AG04449 (cell line): Measurements from ENCODE around the gene MMP26.
"Not testable (repeated sequence)": the region's sequence is repeated elsewhere in the genome, so short reads cannot be mapped to it uniquely, and the experiment has no call there.

Source experiments
- CTCF ChIA-PET: fragments of 350-600 bp; formaldehyde crosslinking; extraction: SDS; loops from one replicate; lab custom pipeline; 2021; ENCODE audit warnings: antibody characterized with exemption; lab: Yijun Ruan, JAX
- POLR2A ChIA-PET: fragments of 400-600, 350-600 bp; formaldehyde crosslinking; extraction: SDS; loops from one replicate; lab custom pipeline; 2020; ENCODE audit warnings: antibody characterized with exemption, inconsistent platforms; lab: Yijun Ruan, JAX
- DNase-seq: peaks from one replicate; pipeline ENCODE4 v3.0.0-alpha.2; 2010; ENCODE audit warnings: low read depth, low spot score
- H3K4me3 ChIP-seq: 2 replicates; pipeline ENCODE4 v1.5.1; 2011; ENCODE audit warnings: low read depth, mild to moderate bottlenecking, control low read depth, low read length
- TF ChIP-seq, protein P1 (sequence below): IDR thresholded peaks from one replicate; pipeline ENCODE4 v1.5.1; 2011; ENCODE audit warnings: mild to moderate bottlenecking, moderate library complexity, low read length, control low read depth, inconsistent platforms; ENCODE audit not compliant: insufficient read depth; ENCODE audit errors: missing control alignments

The MMP26 gene

DNA sequence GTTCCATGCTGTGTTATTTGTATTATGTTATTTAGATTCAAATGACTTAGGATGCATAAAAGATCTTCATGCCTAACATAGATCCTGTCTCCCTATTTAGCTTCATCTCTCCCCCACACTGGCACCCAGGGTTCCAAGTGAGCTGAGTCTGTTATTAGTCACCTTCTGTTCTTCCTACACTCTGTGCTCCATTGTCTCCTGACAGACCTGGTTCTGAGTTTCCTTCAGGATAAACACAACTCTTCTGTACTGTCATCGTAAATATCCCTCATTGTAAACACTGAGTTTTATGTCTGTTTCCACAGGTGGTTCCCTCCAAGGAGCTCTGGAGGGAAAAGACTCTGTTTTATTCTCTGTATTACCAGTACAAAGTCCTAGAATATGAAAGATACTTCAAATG, 8.7 kb downstream of the MMP26 start:
- DNase-seq: no peak
- CTCF ChIA-PET: no interaction called here
- no peak overlapping the region for H3K4me3 ChIP-seq
- POLR2A ChIA-PET: no interaction called here
- TF ChIP-seq, protein P1, sequence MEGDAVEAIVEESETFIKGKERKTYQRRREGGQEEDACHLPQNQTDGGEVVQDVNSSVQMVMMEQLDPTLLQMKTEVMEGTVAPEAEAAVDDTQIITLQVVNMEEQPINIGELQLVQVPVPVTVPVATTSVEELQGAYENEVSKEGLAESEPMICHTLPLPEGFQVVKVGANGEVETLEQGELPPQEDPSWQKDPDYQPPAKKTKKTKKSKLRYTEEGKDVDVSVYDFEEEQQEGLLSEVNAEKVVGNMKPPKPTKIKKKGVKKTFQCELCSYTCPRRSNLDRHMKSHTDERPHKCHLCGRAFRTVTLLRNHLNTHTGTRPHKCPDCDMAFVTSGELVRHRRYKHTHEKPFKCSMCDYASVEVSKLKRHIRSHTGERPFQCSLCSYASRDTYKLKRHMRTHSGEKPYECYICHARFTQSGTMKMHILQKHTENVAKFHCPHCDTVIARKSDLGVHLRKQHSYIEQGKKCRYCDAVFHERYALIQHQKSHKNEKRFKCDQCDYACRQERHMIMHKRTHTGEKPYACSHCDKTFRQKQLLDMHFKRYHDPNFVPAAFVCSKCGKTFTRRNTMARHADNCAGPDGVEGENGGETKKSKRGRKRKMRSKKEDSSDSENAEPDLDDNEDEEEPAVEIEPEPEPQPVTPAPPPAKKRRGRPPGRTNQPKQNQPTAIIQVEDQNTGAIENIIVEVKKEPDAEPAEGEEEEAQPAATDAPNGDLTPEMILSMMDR: no peak

DNA sequence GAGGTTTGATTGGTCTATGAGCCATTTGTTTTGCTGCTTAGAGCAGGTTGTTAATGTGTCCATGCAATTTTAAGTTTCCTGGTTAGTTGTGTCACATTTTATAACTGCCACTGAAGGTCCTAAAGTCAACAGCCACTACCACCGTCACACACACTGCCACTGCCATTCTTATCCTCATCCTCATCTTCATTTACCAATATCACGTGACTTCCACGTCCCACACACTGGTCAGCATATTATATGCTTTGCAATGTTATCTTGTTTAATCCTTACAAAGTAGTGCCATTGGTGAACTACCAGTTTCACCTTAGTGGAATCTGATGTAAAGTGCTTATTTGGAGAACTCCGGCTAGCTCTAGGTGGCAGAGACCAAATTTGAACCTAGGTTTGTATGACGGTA, 9.7 kb downstream of the MMP26 start:
- POLR2A ChIA-PET: no interaction called here

DNA sequence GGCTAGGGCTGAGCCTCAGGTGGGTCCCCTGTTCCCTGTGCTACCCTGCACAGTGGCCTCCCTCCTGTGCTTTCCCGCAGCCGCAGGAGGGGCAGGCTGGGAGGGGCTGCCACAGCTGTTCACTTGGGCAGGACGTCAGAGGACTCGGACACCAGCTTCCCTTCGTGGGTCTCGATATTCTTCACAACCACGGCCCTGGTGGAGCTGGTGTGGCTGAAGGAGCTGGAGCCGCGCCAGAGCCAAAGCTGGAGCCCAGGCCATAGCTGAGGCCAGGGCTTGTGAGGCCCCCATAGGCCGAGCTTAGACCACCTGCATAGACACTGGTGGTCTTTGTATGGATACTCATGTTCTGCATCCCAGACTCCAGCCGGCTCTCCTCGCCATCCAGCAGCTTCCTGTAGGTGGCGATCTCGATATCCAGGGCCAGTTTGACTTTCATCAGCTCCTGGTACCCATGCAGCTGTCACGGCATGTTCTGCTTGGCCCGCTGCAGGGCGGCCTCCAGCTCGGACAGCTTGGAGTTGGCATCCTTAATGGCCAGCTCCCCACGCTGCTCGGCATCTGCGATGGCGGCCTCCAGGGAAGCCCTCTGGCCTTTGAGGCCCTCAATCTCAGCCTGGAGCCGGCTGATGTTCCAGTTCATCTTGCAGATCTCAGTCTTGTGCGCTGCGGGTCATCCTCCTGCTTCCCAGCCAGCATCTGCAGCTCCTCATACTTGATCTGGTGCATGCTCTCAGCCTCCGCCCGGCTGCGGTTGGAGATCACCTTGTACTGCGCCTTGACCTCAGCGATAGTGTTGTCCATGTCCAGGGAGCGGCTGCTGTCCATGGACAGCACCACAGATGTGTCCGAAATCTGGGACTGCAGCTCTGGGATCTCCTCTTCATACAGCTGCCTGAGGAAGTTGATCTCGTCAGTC, 18.3 kb downstream of the MMP26 start:
- H3K4me3 ChIP-seq, CTCF ChIA-PET, DNase-seq, POLR2A ChIA-PET: not testable (repeated sequence)

More for the DNA sequence above, 9.7 kb downstream of the MMP26 start:
- no peak for DNase-seq
- TF ChIP-seq, protein P1: no peak
- CTCF ChIA-PET: no interaction called here
- no peak overlapping the region for H3K4me3 ChIP-seq

DNA sequence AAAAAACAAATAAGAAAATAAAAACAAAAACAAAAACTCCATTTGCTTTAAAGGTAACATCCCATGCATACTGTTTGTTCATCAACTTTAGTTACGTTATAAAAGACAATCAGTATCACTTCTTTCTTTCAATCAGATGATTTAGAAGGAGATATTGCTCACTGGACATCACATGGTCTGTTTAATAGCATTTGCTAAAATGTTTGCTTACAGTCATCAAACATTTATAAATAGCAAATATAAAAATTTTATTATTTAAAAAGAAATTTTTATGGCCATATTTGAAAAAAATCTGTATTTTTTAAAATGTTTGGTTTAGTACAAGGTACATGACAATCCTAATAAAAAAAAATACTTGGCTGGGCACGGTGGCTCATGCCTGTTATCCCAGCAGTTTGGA, 22.6 kb downstream of the MMP26 start:
- TF ChIP-seq, protein P1: no peak
- ChIA-PET CTCF (no interaction called here), POLR2A (no interaction called here)
- DNase-seq: no peak
- H3K4me3 ChIP-seq: no peak overlapping the region

DNA sequence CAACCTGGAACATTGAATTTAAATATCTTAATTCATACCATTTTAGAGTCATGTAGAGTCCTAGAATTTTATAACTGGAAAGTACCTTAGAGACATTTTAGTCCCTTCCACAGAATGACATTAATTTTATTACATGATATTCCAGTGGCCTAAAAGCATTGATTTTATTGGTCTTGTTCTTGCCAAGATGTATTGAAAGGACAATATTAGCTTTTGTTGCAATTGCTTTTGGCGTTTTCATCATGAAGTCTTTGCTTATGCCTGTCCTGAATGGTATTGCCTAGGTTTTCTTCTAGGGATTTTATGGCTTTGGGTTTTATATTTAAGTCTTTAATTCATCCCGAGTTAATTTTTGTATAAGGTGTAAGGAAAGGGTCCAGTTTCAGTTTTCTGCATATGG, 36.2 kb downstream of the MMP26 start:
- ChIA-PET POLR2A (no interaction called here), CTCF (no interaction called here)
- H3K4me3 ChIP-seq: no peak overlapping the region
- no peak for DNase-seq
- TF ChIP-seq, protein P1: no peak

DNA sequence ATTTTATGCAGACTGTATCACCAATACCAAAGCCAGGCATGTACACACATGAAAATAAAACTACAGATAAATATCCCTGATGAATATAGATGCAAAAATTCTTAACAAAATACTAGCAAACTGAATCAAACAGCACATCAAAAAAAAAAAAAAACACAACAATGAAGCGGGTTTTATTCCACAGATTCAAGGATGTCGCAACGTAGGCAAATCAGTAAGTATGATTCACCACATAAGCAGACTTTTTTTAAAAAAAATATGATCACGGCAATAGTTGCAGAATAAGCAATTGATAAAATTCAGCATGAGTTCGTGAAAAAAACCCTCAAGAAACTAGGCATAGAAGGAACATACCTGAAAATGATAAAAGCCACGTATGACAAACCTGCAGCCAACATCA, 43.9 kb downstream of the MMP26 start:
- TF ChIP-seq, protein P1: no peak
- POLR2A ChIA-PET: no interaction called here
- CTCF ChIA-PET: no interaction called here
- no peak for DNase-seq
- H3K4me3 ChIP-seq: no peak overlapping the region
